ENCODE results near the gene OPRL1.
"Not testable (repeated sequence)": the region's sequence is repeated elsewhere in the genome, so short reads cannot be mapped to it uniquely, and the experiment has no call there.

Gene OPRL1

GRCh38 chr20:64105846-64106434 is 26.1 kb downstream of the OPRL1 start:
- DNase-seq = no peak

DNA sequence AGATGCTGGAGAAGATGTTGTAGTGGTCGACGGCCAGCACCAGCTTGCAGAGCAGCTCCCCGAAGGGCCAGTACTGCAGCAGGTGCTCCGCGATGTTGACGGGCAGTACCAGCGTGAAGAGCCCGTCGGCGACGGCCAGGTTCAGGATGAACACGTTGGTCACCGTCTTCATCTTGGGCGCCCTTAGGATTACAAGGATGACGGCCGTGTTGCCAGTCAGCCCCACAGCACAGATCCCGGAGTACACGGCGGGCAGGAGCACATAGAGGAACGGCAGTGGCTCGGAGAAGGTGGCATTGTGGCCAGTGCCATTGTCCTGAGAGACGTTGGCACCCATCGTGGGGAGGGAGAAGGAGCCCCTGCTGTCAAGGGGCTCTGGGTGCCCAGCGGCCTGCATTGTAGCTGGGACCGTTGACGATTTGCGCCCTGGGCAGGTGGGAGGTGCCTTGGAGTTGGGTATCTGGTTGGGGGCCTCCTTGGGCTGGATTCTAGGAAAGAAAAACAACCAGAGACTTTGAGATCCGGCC is 26.6 kb downstream of the OPRL1 start:
- DNase-seq = no peak

GRCh38 chr20:64106981-64107735 is 27.3 kb downstream of the OPRL1 start, which contains the start of gene NPBWR2:
Gene NPBWR2, minus strand, starts transcription at chr20:64107565. Its CDS starts 734 bp downstream, at chr20:64106831.
- DNase-seq = no peak

GRCh38 chr20:64107736-64108457 is 28.0 kb downstream of the OPRL1 start:
- DNase-seq = no peak

DNA sequence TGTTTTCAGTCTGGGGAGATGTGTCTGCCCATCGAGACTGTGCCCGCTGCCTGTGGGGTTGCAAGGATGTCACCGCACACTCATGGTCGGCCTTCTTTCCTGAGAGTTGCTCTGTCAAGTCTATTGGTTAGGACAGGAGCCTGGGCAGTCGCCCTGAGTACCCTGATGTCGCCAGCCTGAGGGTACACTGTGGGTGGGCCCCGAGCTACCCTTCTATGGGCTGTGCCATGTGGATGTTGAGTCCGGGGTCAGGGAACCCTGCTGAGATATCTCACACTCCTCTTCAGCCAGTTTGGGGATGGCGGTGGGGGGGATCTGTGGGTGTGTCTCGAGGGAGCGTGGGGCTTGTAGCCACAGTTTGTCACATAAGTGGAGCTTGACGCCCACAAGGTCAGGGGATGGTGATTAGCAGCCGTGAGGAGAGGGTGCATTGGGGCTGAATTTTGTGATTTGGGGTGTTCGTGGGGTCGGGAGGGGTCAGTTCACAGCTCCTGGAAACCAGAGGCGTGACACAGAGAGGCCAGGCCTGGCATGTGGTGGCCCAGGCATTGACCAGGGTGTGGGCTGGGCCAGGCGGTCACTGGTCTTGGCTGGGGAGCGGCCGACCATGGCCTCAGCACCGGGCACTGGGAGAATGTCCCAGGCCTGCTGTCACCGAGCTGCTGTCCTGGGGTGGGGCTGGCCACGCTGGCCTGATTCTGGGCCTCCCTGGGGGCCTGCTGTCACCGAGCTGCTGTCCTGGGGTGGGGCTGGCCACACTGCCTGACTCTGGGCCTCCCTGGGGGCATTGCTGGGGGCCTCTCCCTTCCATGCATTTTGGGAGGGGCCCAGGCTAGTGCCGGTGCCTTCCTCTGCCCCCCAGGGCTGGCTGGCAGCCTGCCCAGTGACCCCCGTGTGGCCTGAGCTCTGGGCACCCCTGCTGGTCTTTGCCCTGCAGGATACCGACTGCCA is 29.1 kb downstream of the OPRL1 start:
- no peak for DNase-seq

DNA sequence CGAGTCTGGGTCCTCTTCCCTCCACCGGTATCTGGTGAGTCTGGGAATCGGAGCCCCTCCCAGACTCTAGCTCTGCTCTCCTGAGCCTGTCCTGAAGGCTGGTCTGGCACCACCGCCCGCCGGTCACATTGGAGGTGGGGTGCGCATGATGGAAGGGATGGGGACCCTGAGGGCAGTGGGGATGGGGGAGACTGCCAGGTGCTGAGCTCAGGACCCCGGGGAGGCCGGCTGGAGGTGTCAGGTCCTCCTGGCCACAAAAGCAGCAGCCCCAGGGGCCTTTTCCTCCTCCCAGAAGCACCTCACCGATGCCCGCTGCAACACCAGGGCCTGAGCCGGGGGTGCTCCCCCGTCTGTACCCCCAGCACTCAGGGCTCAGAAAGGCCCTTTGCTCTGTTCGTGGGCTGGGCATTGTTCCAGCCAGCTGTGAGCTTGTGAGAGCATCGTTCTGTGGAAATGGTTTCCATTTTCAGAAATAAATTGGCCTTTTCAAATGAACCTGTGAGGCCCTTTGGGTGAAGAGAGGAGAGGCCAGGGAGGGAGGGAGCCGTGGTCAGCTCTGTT is 30.0 kb downstream of the OPRL1 start:
- no peak for DNase-seq

DNA sequence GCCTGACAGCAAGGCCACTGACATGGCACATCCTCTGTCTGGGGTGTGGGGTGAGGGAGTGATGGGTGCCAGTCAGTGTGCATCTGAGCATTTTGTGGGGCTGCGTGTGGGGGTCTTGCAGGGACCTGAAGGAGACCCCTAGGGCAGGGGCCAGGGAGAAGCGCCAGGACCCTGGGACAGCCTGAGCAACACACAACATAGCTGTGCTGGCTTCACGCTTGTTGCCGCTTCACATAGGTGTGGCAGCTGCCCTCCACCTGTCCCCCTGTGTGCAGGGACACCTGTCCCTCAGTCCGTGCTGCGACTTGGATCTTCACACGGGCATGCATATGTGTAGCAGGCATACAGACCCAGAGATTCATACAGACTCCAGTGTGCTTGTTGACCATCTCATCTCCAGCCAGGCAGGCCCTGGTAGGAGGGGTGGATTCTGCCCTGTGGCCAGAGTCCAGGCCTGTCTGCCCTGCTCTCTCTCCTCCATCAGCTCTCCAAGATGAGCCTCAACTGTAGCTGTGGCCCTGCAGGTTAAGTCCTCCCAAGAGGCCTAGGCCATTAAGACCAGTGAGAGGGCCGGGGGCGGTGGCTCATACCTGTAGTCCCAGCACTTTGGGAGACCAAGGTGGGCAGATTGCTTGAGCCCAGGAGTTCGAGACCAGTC is 30.7 kb downstream of the OPRL1 start:
- DNase-seq = no peak

GRCh38 chr20:64111841-64112641 is 32.2 kb downstream of the OPRL1 start:
- no peak for DNase-seq

DNA sequence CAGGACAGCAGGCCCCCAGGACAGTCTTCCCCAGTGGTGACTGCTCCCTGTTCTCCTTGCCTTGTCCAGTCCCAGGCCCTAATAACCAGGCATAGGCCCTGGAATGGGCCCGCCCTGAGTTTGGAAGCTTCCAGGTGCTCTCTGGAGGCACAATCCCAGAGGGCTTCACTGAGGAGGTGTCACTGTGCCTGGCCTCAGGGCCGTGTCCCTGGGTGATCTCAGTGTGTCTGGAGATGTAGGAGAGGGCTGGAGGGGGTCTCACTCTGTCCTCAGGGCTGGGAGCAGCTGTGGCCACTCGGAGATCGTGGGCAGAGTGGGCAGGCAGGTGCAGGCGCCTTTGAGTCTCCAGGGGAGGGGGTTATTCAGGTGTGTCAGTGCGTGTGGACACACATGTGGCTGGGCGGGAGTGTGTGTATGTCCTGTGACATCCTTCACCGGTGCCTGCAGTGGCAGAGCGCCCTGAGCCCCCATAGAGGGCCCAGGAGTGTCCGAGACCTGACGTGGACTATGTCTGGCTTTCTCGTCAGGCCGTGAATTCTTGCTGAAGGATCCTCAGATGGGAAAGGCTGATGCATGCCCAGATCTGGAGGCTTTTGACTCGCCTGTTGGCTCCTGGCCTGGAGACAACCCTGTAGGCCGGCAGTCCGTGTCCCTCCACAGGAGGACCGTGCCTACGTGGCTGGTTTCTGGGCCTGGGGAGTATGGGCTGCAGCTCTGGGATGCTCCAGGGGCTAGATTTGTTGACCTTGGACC is 33.0 kb downstream of the OPRL1 start:
- no peak for DNase-seq

DNA sequence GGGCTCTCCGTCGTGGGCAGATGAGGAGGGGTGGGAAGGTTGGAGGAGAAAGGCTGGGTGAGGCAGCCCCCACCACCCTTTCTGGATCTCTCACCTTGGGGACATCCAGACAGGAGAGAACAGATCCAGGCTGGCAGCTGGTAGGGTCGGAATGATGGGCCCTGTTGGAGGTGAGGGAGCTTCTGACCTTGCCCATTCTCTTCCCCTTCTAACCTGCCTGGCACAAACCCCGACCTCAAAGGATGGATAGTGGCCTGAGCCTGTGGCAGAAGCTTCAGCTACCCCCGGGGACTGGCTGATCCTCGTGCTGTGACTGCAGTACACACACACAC is 33.5 kb downstream of the OPRL1 start:
- no peak for DNase-seq

DNA sequence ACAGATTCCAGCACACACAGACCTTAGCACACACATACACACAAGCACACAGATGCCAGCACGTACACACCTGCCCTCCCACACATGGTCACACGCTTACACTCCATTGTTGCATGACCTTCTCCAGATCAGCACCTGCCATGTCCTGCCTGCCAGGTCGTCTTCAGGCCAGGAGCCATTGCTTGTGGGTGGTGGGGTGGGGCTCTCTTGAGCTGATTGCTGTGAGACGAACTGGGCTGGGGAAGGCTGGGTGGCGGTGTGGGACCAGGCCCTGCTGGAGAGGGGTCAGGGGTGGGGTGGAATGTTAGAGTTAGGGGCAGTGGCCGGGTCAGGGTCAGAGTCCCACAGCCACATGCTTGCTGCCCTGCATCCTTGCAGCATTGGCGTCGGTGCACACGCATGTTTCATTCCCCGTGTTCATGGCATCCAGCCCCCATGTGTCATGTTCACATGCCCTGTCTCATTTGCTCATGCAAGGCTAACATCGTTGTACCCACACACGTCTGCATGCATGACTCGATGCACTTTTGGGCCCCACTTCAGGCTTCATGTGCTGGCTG is 34.0 kb downstream of the OPRL1 start:
- no peak for DNase-seq

DNA sequence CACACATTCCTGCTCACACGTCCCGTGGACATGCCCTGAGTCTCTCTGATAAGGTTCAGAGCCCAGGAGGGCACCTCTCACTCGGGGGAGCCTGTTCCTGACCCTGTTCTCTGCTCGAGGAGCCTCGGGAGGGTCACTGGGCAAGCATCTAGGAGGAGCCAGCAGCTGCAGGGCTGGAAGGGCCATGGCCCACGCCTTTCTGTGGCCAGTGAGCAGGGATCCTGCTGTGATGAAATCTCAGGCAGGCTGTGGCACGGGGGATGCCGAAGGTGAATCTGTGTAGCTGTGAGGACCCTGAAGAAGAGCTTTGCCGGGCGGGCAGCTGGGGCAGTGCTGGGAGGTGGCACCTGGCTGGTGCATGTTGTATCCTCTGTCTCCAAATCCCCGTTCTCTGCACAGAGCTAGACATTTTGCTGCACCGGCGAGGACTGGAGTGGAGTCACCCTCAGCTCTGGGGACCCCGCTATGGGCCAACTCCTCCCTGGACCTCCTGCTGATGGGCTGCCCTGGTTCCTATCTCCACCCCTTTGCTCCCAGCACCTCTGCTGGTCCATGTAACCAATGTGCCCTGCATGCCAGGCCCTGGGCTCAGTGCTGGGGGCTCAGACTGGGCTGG is 34.6 kb downstream of the OPRL1 start:
- no peak for DNase-seq

- DNase-seq = no peak
Measured at GRCh38 chr20:64115171-64115911, 35.5 kb downstream of the OPRL1 start.

DNA sequence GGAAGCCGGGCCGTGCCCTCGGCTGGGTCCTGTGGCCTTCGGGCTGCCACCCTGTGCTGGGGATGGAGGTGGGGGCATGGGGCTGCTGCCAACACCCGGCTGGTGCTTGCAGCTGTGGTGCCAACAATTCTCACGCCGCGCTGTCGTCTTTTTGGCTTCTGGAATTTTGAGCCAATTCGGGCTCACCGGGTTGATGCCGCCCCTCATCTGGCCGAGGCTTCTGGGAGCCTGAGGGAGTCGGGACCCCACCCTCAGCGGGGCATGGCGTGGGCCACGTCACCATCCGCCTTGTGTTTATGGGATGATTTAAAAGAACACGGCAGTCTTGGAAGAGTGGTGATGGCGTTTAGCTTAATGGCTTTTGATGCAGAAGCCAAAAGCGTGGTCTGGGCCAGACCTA is 36.1 kb downstream of the OPRL1 start:
- no peak for DNase-seq

- DNase-seq = no peak
Measured at GRCh38 chr20:64116541-64117431, 36.9 kb downstream of the OPRL1 start.

GRCh38 chr20:64117432-64117777 is 37.5 kb downstream of the OPRL1 start:
- DNase-seq = not testable (repeated sequence)

DNA sequence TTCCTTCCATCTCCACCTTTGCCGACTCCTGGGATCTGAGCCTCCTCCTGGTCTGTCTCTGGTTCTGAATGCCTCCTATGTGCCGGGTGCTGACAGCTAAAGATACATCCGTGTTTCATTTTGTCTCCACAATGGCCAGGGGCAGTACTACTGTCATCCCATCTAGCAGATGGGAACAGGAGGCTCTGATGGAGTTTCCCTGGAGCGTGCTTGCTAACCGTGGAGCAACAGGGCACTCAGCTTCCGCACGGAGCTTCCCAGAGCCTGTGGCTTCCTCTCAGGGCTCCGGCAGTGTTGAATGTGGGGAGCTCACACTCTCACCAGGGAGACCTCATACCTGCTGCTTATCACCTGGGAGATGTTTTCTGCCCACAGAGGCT is 39.4 kb downstream of the OPRL1 start:
- no peak for DNase-seq

Measured in EL (cell line).